SU-DHL-6 (cell line): Measurements from ENCODE around the gene TRABD.

ENCODE experiments used
- H2AFZ ChIP-seq: fragments of 200-600 bp; sonication (generic); 2 replicates; pipeline ENCODE4 v1.6.1; 2014; ENCODE audit warnings: low read depth, mild to moderate bottlenecking, moderate library complexity, mixed read lengths, antibody characterized with exemption, low read length; ENCODE audit not compliant: severe bottlenecking
- H3F3A ChIP-seq: fragments of 200-600 bp; shearing (Covaris generic); 2 replicates; pipeline ENCODE4 v1.6.0; 2016; ENCODE audit warnings: antibody characterized with exemption, mild to moderate bottlenecking; ENCODE audit not compliant: insufficient read depth
- H3K27ac ChIP-seq: fragments of 200-600 bp; sonication (generic); 2 replicates; pipeline ENCODE4 v1.5.1; 2016; ENCODE audit warnings: low read depth, mild to moderate bottlenecking, low read length, moderate library complexity, mixed read lengths
- H3K27me3 ChIP-seq: fragments of 200-600 bp; sonication (generic), shearing (Covaris generic); 2 replicates; pipeline ENCODE4 v1.6.0; 2014; ENCODE audit warnings: mild to moderate bottlenecking, low read length
- H3K36me3 ChIP-seq: fragments of 200-600 bp; sonication (generic); 2 replicates; pipeline ENCODE4 v1.6.1; 2014; ENCODE audit warnings: mild to moderate bottlenecking, low read length, mixed read lengths
- H3K4me2 ChIP-seq: fragments of 300-600, 200-600 bp; shearing (Covaris generic), sonication (generic); 2 replicates; pipeline ENCODE4 v1.6.0; 2014; ENCODE audit warnings: low read length, low read depth, mild to moderate bottlenecking; ENCODE audit not compliant: poor library complexity, severe bottlenecking
- H3K4me3 ChIP-seq: fragments of 200-600 bp; sonication (generic); 2 replicates; pipeline ENCODE4 v1.5.1; 2014; ENCODE audit warnings: antibody characterized with exemption, low read length, mild to moderate bottlenecking, mixed read lengths; ENCODE audit not compliant: insufficient read depth, poor library complexity, severe bottlenecking
- H3K79me2 ChIP-seq: fragments of 200-600 bp; sonication (generic); 2 replicates; pipeline ENCODE4 v1.6.1; 2014; ENCODE audit warnings: mild to moderate bottlenecking, low read length, moderate library complexity; ENCODE audit not compliant: insufficient read depth
- H3K9ac ChIP-seq: fragments of 200-600 bp; sonication (generic); 2 replicates; pipeline ENCODE4 v1.7.0; 2014; ENCODE audit warnings: mild to moderate bottlenecking, low read length
- H3K9me2 ChIP-seq: fragments of 200-600 bp; sonication (generic); replicated peaks from 2 replicates; pipeline ENCODE4 v1.6.1; 2014; ENCODE audit warnings: low read length; ENCODE audit not compliant: insufficient read depth
- H3K9me3 ChIP-seq: fragments of 200-600 bp; sonication (generic); 2 replicates; pipeline ENCODE4 v1.6.1; 2014; ENCODE audit warnings: low read length, mixed read lengths; ENCODE audit not compliant: insufficient read depth
- H4K20me1 ChIP-seq: fragments of 200-600 bp; sonication (generic); 2 replicates; pipeline ENCODE4 v1.6.1; 2014; ENCODE audit warnings: low read depth, mild to moderate bottlenecking, antibody characterized with exemption, low read length, moderate library complexity, mixed read lengths
- CTCF ChIP-seq: fragments of 200-600 bp; sonication (generic); IDR thresholded peaks from one replicate; pipeline ENCODE4 v1.5.1; 2017; ENCODE audit warnings: antibody characterized with exemption, mild to moderate bottlenecking, low read length, moderate library complexity; ENCODE audit not compliant: insufficient read depth, poor library complexity, severe bottlenecking
- EZH2phosphoT487 ChIP-seq: fragments of 200-600 bp; sonication (generic), shearing (Covaris generic); conservative IDR thresholded peaks from 2 replicates; pipeline ENCODE4 v1.6.1; 2018; ENCODE audit warnings: mild to moderate bottlenecking, antibody characterized with exemption, low read length, moderate library complexity, mixed read lengths

Gene TRABD

GRCh38 chr22:50175921-50176849 lies 9.5 kb upstream of the TRABD start:
- no peak overlapping the region for H3K9ac ChIP-seq
- H3K4me3 ChIP-seq = no peak overlapping the region
- no peaks in the 10 kb centered on the region for H4K20me1 ChIP-seq
- no peak overlapping the region for H3K4me2 ChIP-seq
- no peaks in the 10 kb centered on the region for H3K36me3 ChIP-seq
- no peaks in the 10 kb centered on the region for H3K79me2 ChIP-seq
- no peaks in the 10 kb centered on the region for H3F3A ChIP-seq
- no peaks in the 10 kb centered on the region for H3K27me3 ChIP-seq
- TF ChIP-seq EZH2phosphoT487 (no peak), CTCF (no peak)
- H3K9me2 ChIP-seq = no peaks in the 10 kb centered on the region
- no peak overlapping the region for H2AFZ ChIP-seq
- H3K9me3 ChIP-seq = no peaks in the 10 kb centered on the region
- no peak overlapping the region for H3K27ac ChIP-seq

GRCh38 chr22:50176850-50177536 lies 8.7 kb upstream of the TRABD start:
- H4K20me1 ChIP-seq = no peaks in the 10 kb centered on the region
- TF ChIP-seq EZH2phosphoT487 (no peak), CTCF (no peak)
- H2AFZ ChIP-seq = no peak overlapping the region
- H3K9me2 ChIP-seq = no peaks in the 10 kb centered on the region
- no peaks in the 10 kb centered on the region for H3K9me3 ChIP-seq
- no peak overlapping the region for H3K9ac ChIP-seq
- H3F3A ChIP-seq = no peaks in the 10 kb centered on the region
- no peaks in the 10 kb centered on the region for H3K79me2 ChIP-seq
- no peaks in the 10 kb centered on the region for H3K36me3 ChIP-seq
- H3K27ac ChIP-seq = no peak overlapping the region
- no peak overlapping the region for H3K4me3 ChIP-seq
- no peak overlapping the region for H3K4me2 ChIP-seq
- no peaks in the 10 kb centered on the region for H3K27me3 ChIP-seq

GRCh38 chr22:50177537-50178470 lies 7.9 kb upstream of the TRABD start:
- H3K4me2 ChIP-seq = no peak overlapping the region
- H3K79me2 ChIP-seq = no peaks in the 10 kb centered on the region
- TF ChIP-seq CTCF (no peak), EZH2phosphoT487 (no peak)
- H3K9me2 ChIP-seq = no peaks in the 10 kb centered on the region
- H3K9ac ChIP-seq = no peak overlapping the region
- H4K20me1 ChIP-seq = no peaks in the 10 kb centered on the region
- H3K27me3 ChIP-seq = no peaks in the 10 kb centered on the region
- H3F3A ChIP-seq = no peaks in the 10 kb centered on the region
- no peak overlapping the region for H3K27ac ChIP-seq
- no peaks in the 10 kb centered on the region for H3K9me3 ChIP-seq
- no peak overlapping the region for H2AFZ ChIP-seq
- H3K4me3 ChIP-seq = no peak overlapping the region
- no peaks in the 10 kb centered on the region for H3K36me3 ChIP-seq
